HG02588 (cell line): Measurements from ENCODE around the gene MFRP.

Experiments used
- ATAC-seq: cut with Tn5 transposase; IDR thresholded peaks from one replicate; pipeline ENCODE4 v1.9.1; 2021; ENCODE audit warnings: mild to moderate bottlenecking, moderate library complexity; ENCODE audit not compliant: unreplicated experiment

Gene MFRP

GRCh38 chr11:119319136-119319699 lies 27.3 kb downstream of the MFRP start:
- ATAC-seq, result no peak

- no peak for ATAC-seq
Observed at GRCh38 chr11:119318240-119319135, 28.0 kb downstream of the MFRP start.

- no peak for ATAC-seq
Observed at GRCh38 chr11:119317592-119318239, 28.8 kb downstream of the MFRP start.

- ATAC-seq, result no peak
Observed at GRCh38 chr11:119316729-119317591, 29.5 kb downstream of the MFRP start, which contains the start of gene MCAM. Gene MCAM, minus strand, starts transcription at chr11:119317130. Its CDS starts 29 bp downstream, at chr11:119317101.

GRCh38 chr11:119316016-119316728 lies 30.3 kb downstream of the MFRP start:
- no peak for ATAC-seq

GRCh38 chr11:119315131-119316015 lies 31.1 kb downstream of the MFRP start:
- ATAC-seq, result no peak

GRCh38 chr11:119314726-119315125 lies 31.8 kb downstream of the MFRP start:
- no peak for ATAC-seq

- no peak for ATAC-seq
Observed at GRCh38 chr11:119310682-119311052, 35.8 kb downstream of the MFRP start.

GRCh38 chr11:119309953-119310681 lies 36.4 kb downstream of the MFRP start:
- ATAC-seq, result no peak

GRCh38 chr11:119309411-119309810 lies 37.1 kb downstream of the MFRP start:
- no peak for ATAC-seq

GRCh38 chr11:119307974-119308373 lies 38.5 kb downstream of the MFRP start:
- ATAC-seq, result no peak

GRCh38 chr11:119307219-119307618 lies 39.3 kb downstream of the MFRP start:
- no peak for ATAC-seq

GRCh38 chr11:119306373-119306890 lies 40.1 kb downstream of the MFRP start:
- ATAC-seq, result no peak

GRCh38 chr11:119305556-119306372 lies 40.7 kb downstream of the MFRP start:
- ATAC-seq, result no peak

- no peak for ATAC-seq
Observed at GRCh38 chr11:119303227-119303718, 43.2 kb downstream of the MFRP start.

GRCh38 chr11:119300198-119300964 lies 46.1 kb downstream of the MFRP start:
- no peak for ATAC-seq

GRCh38 chr11:119299416-119299815 lies 47.1 kb downstream of the MFRP start:
- ATAC-seq, result no peak
